B cell (primary cell): ENCODE data around the gene MFSD2A. TPM values are rescaled to one million over a fixed set of nuclear protein-coding genes. Genes with fewer than 3 reads are reported as not detected.

Experiments
- polyA plus RNA-seq: library from polyadenylated mRNA; depleted of rRNA; stranded (reverse); fragments of >200 nt; gene quantifications from 2 replicates; pipeline ENCODE4 v1.2.3, GENCODE V29; 2012
- small RNA-seq: library from RNA; depleted of rRNA; stranded (forward); fragments of <200 nt; gene quantifications from one replicate; pipeline ENCODE3, GENCODE V24; 2012; ENCODE audit warnings: low replicate concordance, low read depth; ENCODE audit not compliant: insufficient read length
- total RNA-seq, 2 donors: library from RNA; stranded (reverse); fragments of 120-200 nt in 1 of 2; gene quantifications; 1 replicate in 1 of 2; 2 replicates in 1 of 2; pipeline versions ENCODE4 v1.2.3 to v1.2.4, GENCODE V29; 2013 to 2022

Gene MFSD2A
- total and polyA plus RNA-seq, 2 donors (not counting 1 experiment from before 2014, with no cell fraction given): 1.8 to 3.9 TPM

Small RNA genes lying within 50 kb of the gene (small RNA-seq; reads per million reads assigned to genes)
- gene RF00019: not detected

Other genes with a start within 250 kb of the MFSD2A start
- gene PPIE, start 216.3 kb upstream of the MFSD2A start, total RNA-seq: 68.6 and 69.4 TPM in 2 replicates
- 64.4 and 78.3 TPM in 2 replicates for gene PPIE, start 216.3 kb upstream of the MFSD2A start, polyA plus RNA-seq
- gene OXCT2, start 183.8 kb upstream of the MFSD2A start, total RNA-seq: 1.0 and 1.5 TPM in 2 replicates
- gene OXCT2, start 183.8 kb upstream of the MFSD2A start, polyA plus RNA-seq: 1.9 and 2.6 TPM in 2 replicates
- gene BMP8B, start 166.3 kb upstream of the MFSD2A start, total RNA-seq: 2.3 and 2.5 TPM in 2 replicates
- gene BMP8B, start 166.3 kb upstream of the MFSD2A start, polyA plus RNA-seq: 1.5 and 2.2 TPM in 2 replicates
- 22.2 and 25.8 TPM in 2 replicates for gene TRIT1, start 71.6 kb upstream of the MFSD2A start, total RNA-seq
- gene TRIT1, start 71.6 kb upstream of the MFSD2A start, polyA plus RNA-seq: 8.9 and 9.4 TPM in 2 replicates
- 0.49 and 0.62 TPM in 2 replicates for gene MYCL, start 53.2 kb upstream of the MFSD2A start, total RNA-seq
- gene MYCL, start 53.2 kb upstream of the MFSD2A start, polyA plus RNA-seq: 0.03 and 0.07 TPM in 2 replicates
- gene CAP1, start 85.6 kb downstream of the MFSD2A start, total RNA-seq: 195 and 203 TPM in 2 replicates
- gene CAP1, start 85.6 kb downstream of the MFSD2A start, polyA plus RNA-seq: 146 and 175 TPM in 2 replicates
- gene PPT1, start 142.1 kb downstream of the MFSD2A start, total RNA-seq: 32.1 and 38.2 TPM in 2 replicates
- 6.0 and 10.4 TPM in 2 replicates for gene PPT1, start 142.1 kb downstream of the MFSD2A start, polyA plus RNA-seq
- gene RLF, start 206.2 kb downstream of the MFSD2A start, total RNA-seq: 21.4 and 21.9 TPM in 2 replicates
- 7.8 and 13.8 TPM in 2 replicates for gene RLF, start 206.2 kb downstream of the MFSD2A start, polyA plus RNA-seq